CD4-positive, alpha-beta T cell treated with Interferon gamma for 1 hour (primary cell): Measurements from ENCODE around the gene FARS2.

Experiments used
- DNase-seq: peaks from one replicate; pipeline ENCODE4 v3.0.0-alpha.2; 2020

FARS2 gene

DNA sequence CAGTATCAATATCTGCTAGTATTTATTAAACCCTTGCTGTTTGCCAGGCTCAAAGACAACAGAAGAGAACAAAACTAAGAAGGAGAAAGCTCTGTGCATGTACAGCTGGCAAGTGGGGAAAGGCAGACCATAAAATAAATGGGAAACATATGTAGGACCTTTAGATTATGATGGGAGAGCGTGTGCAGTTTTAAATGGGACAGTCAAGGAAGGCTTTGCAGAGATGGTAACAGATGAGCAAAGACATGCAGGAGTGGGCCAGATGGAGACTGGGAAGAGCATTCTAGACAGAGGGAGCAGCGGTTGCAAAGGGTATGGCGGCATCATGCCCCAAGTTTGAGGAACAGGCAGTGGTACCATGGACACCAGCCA, 485.4 kb downstream of the FARS2 start:
- no peak for DNase-seq

DNA sequence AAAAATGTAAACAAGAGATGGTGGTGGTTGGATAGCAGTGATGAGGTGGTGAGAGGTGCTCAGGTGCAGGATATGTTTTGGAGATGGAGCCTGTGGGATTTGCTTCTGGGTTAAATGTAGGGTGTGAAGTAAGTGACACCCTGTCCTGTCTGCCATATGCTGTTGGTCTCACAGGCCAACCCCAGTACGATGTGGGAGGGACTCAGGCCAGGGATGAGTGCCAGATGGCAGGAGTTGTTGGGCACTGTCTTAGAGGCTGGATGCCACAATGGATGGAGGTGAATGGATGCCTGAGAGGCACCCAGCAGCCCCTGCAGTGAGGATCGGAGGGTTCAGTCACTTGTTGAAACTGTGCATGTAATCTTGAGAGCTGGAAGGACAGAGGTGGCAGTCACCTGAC, 486.1 kb downstream of the FARS2 start:
- no peak for DNase-seq

DNA sequence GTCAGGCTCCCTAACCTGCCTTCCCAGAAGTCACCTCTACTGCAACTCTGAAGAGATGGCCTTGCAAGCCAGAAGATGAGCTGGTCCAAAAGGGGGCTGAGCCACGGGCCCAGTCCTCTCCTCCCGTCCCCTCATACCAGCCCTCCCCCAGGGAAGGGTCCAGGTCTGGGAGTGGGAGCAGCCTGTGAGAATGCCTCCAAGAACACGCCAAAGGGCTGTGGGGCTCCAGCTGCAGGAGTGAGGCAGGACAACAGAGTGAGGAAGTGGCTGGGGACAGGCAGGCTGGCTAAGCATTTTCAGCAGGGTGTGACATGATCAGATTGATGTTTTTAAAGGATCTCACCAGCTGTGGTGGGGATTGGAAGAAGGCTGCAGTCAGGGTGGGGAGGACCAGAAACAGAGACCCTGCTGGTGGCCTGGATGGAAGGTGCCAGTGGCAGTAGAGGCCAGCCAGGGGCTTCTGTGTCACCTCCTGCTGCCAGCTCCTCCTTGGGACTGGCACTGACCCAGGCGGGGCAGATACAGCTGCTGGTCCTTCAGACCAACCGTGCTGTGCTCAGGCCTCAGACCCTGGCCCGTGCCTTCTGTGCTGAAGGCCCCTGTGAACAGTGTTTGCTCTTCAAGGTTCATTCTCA, 487.8 kb downstream of the FARS2 start:
- DNase-seq = no peak

DNA sequence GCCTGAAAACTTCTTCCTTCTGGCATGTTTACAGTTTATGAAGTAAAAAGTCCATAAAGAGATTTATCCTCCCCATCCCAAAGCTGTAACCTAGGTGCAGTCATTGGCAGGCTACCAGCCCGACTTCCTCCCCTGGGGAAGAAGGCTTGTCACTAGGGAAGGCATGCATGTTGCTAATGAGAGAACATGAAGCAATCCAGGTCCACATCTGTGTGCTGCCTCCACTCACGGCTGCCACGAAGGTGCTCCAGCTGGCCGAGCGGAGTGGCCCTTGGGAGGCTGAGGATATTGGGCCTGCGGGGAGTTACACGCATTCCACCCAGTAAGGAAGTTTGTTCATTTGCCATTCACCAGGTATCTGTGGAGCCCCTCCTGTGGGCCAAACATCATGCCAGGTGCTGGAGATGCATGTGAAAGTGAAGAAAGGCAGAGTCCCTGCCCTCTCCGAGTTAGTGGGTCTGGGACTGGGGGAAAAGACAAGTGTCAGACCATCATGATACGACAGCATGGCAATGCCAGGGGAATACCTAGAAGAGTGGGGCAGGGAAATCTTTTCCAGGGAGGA, 488.4 kb downstream of the FARS2 start:
- no peak for DNase-seq

DNA sequence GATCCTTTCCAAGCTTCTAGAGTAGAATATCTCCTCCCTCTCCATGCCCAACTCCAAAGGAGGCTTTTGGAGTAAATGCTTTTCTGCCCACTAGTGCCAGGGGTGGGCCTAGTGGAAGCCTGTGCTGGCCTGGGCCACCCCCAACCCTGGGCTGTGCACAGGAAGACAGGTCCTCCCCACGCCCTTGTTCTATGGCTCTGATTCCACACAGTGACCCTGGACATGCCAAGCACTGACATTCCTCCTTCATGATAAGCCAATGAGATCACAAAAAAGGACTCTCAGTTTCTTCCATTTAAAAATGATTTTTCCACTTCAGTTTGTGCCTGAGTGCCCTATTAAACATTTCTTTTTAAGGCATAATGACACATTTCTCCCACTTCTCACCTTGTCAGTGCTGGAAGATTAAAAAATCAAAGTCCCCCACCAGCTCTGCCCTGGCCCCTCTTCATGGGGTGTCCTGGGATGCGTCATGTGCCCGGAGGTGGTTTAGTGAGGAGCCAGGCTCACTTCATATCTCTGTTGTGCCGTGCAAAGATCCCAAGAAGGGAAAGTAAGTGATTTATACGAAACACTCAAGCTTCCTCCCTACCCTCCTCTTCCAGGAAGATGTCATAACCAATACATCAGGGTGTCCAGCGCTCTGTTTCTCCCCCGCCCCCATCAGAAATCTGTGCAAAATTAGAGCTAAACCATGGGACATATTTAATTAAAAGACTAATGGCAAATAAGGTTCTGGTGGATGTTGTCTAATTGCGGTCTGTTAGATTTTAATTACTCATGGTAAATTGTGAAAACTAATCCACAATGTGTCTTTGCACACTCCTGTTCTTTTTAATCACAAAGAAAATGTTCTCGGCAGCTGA, 490.4 kb downstream of the FARS2 start:
- no peak for DNase-seq

DNA sequence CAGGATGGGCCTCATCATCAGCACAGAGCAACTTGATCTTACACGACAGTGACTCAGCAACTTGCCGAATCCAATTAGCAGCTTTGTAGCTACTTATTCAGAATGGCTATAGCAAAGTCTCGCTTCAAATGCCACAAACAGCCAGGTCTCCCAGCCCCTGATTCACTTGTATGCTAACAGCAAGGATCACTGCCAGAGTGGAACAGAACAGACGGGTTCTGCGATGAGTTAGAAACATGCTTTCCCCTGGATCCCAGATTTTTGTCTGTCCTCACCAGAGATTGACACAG, 491.0 kb downstream of the FARS2 start:
- DNase-seq = no peak

DNA sequence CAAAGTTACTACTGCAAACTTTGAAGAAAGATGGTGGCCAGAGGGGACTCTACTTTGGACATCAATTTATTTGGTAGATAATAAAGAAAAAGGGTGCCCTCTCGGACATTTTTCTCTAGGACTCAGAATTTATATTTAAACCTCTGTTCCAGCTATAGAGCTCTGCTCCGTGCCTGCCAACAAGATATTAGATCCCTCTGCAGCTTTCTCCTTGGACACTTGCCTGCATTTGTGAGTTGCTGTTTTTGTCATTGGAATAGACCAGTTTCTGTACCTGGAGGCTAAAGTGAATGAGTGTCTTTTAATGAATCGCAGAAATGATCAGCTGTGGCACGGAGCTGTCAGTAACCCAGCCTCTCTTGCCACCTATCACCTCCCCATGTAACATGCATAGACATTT, 491.9 kb downstream of the FARS2 start:
- DNase-seq = no peak

DNA sequence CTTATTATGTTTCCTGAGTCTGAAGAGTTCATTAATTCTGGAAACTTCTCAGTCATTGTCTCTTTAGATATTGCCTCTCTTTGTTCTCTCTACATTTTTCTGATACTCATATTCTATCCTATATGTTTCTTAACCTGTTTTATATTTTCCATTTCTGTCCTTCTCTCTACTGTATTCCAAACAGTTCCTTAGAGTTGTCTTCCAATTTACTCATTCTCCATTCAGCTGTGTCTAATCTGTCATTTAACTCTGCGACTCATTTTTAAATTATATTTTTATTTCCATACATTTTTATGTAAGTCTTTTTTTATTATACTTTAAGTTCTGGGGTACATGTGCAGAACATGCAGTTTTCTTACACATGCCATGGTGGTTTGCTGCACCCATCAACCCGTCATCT, 493.6 kb downstream of the FARS2 start:
- DNase-seq = no peak

DNA sequence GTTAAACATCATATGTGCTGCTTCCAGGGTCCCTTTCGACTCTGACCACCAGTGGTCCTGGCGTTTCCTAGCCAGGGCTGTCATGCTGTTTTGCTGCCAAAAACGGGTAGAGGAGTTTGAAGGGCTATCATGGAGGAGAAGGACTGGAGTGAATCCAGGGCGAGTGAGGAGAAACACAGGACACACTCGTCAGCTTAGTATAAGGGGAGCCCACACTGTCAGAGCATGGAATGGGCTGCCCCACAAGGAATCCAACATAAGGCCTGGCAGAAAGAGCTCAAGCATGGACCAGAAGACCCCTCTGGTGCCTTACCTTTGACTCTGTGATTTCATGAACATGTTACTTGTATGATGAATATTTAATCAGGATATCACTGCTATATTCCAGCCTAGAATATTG, 498.3 kb downstream of the FARS2 start:
- no peak for DNase-seq

DNA sequence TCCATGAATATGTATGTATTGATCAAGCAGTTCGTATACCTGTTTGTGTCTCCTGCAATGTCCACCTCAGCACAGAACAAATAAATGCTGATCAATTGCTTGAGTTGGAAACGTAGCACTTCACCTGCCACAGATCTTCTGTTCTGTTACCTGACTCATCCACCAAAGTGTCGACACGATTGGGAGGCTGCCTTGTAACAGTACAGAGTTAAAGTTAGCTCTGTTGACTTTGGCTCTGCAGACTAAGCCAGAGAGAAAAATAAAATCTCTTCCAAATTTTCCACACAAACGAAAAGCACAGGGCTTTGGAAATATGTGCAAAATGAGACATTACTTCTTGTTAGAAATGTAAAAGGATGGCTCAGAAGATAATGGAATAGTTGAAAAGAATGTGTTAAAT, 500.1 kb downstream of the FARS2 start:
- DNase-seq = no peak

DNA sequence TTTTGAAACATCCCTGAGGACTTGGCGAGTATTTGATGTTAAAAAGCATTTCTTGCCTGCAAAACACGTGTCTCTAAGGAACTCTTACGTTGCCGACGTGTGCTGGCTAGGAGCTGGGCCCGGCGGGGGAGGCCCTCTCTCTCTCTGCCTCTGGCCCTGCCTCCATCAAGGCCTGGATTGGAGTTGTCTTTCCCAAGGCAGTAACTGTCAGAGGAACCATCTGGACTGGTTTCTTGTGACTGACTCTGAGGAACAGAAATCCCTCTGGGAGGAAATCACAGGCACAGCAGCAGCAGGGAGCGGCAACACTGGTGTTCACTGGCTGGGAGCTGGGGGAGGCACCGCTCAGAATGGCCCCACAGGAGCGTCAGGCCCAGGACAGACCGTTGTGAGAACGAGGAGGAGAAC, 501.3 kb downstream of the FARS2 start:
- no peak for DNase-seq

DNA sequence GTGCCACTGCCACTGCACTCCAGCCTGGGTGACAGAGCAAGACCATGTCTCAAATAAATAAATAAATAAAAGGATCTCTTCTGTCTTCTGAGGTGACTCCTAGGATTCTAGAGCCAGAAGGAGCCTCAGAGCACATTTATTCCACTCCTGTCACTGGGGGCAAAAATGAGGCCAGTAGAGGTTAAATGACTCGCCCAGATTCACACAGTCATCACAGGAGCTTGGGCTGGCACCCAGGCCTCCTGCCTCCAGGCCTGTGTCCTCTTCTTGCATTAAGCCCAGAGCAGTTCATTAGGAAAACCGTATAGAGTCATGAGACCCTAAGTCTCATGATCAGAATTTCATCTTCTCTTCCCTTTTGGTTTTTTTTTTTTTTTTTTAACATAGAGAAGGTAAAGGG, 502.1 kb downstream of the FARS2 start:
- no peak for DNase-seq

DNA sequence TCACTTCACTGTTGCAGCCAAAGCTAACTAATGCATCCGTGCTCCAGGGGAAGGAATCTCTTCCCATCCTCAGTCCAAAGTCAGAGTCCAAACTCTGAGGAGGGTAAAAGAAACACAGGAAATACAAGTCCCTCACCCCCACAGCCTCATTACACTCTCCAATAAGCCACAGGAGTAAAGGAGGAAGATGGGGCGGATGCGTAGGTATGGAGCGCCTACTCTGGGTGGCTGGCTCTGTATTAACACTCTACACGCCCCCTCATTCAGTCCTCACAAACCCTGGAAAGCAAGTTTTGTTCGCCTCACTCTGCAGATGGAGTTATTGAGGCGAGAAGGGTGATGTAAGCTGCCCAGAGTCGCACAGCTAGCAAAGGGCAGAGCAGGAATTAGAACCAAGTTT, 502.6 kb downstream of the FARS2 start:
- no peak for DNase-seq

DNA sequence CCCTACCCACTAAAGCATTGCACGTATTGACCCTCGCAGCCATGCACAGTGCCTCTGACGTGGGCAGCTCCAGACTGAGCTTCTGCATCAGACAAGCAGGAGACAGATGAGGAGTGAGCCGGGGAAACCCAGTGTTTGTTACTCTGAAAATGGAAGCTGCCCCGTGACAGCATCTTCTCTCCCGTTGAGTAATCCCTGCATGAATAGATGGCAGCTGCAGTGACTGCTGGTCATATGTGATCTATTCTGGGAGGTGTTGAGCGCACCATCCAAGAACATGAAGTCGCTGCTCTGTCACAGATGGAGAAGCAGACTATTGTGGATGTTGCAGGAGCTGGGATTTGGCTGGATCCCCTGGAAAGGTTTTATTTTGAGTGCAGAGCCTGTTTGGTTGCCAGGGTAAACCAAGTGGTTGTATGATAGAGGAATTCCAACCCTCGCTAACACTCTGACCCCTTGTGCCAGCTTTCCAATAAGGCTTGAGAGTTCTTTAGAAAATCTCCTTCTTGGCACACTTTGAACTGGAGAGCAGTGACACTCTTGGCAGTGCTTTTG, 503.2 kb downstream of the FARS2 start:
- DNase-seq = no peak

DNA sequence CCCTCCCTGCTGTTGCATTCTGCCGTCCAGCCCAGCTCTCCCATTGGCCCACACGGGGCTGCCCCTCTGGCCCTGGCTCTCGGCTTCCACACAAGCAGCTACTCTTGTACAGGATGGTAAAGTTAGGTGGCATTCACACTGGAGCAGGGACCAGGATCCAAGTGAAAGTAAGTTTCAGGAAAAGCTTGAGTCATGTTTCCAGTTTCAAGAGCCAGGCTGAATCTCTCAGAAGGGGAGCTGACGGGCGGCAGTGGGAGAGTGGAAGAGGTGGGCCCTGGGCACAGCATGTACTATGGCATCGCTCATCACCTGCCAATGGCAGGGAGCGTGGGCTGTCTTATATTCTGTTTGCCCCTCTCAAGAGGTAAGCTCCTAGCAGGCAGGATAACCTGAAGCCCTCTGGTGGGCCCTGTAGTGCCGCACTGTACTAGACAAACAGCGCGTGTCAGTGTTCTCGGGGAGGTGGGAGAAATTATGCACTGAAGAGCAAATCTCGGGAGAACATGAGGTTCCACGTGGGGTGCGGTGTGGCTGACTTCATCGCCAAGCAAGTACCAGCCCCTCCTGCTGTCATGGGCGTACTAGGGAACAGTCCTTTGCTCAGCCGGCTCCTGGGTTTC, 503.9 kb downstream of the FARS2 start:
- no peak for DNase-seq

DNA sequence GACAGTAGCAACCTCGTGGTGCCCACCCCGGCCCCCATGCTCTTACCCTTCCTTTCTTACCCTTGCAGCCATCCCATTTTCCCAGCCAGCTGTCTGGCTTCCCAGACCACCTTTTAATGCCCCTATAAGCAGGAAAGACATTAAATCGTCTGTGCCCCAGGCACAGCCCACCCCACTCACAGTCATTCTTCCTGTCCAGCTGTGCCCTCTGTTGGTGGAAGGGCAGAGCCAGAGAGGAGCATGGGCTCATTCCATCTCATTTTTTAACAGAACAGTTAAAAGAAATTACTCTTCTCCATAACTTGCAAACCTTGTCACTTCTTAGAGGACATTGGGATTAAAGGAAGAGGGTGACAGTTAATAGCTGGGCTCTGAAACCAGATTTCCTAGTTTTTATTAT, 504.9 kb downstream of the FARS2 start:
- no peak for DNase-seq

DNA sequence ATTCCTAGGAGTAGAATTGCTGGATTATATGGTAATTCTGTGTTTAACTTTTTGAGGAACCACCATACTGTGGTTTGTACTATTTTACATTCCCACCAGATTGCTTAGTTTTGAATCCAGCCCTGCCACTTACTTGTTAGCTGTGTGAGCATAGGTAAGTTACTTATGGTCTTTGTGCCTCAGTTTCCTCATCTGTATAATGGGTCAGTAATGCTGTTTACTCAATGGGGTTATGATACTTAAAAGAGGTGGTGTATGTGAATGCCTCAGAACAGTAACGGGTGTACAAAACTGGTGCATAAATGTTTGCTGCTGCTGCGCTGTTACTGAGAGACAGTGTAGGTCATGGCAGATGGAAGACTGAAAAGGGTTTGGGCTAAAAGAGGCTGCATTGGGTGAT, 506.2 kb downstream of the FARS2 start:
- DNase-seq = no peak

DNA sequence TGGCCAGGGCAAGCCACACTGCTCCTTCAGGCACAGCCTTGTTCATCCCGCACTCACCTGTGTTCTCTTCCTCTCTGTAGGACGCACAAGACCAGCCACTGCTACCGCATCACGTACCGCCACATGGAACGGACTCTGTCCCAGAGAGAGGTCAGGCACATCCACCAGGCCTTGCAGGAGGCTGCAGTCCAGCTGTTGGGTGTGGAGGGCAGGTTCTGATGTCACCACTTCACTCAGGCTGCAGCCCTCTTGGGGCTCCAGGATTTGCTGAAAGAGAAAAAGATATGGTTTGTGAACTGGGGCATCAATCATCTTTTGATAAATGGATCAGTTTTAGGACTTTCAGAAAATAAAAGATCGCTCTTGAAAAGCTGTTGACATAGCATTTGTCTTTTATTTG, 509.9 kb downstream of the FARS2 start:
- no peak for DNase-seq

DNA sequence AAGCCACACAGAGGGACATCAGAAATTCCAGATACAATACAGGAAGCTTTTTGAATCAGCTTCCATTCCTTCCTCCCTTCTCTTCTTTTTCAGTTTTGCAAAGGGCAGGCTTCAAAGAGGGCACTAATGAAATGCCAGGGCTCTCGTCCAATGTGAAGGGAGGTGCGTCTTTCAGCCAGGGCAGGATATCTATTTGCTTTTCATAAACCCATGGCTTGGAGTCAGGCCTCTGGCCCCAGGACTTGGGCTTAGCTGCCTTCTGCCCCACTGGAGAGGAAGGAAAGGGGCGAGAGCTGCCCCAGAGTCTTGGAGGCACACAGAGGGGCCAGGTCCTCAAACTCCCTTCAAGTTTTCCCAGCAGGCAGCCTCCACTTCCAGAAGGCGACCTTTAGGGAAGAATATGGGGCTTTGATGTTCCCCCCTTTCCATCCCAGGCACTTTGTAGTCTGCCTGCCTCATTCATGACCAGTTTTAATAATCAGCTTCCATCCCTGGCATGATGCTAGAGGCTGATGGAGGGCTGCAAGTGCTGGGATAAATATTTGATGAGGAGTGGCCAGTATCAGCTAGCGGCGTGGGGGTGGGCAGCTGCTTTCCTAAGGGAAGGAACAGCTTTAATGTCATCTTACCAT, 510.6 kb downstream of the FARS2 start:
- DNase-seq = no peak

DNA sequence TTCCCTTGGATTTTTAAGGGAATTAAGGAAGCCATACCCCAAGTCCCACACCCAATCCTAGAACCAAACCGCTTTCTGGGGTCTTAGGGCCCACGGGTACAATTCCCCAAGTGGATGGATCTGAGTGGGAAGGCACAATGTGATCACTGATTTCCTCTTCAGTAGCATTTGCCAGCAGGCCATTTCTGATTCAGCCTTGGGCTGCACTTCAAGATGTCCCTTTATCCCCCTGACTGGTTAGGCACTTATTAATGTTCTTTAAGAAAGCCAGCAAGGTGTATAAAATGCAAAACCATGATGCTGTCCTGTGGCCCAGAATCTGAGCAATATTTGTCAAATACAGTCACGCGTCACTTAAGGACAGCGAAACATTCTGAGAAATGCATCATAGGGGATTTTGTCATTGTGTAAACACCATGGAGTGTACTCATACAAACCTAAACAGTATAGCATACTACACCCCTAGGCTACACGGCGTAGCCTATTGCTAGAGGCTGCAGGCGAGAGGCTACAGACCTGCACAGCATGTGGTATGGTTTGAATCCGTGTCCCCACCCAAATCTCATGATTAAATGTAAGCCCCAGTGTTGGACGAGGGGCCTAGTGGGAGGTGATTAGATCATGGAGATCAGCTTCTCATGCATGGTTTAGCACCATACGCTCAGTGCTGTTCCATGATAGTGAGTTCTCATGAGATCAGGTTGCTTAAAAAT, 511.3 kb downstream of the FARS2 start:
- no peak for DNase-seq

DNA sequence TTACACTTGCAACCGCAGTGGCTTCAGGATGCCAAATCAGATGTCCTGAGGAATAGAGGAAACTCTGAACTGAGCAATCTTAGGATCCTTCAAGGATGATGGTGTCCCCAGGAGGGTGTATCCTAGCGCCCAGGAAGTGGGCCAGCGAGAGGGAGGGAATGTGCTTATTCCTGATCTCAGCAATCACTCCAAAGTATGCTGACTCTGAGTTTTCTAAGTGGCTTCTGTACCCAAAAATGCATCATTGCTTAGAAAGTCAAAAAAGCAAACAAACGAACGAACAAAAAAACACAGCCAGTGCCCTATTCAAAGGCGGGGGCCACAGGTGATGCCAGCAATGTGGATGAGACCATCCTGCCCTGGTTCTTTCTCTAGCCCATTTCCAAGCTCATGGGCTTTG, 514.8 kb downstream of the FARS2 start:
- no peak for DNase-seq

DNA sequence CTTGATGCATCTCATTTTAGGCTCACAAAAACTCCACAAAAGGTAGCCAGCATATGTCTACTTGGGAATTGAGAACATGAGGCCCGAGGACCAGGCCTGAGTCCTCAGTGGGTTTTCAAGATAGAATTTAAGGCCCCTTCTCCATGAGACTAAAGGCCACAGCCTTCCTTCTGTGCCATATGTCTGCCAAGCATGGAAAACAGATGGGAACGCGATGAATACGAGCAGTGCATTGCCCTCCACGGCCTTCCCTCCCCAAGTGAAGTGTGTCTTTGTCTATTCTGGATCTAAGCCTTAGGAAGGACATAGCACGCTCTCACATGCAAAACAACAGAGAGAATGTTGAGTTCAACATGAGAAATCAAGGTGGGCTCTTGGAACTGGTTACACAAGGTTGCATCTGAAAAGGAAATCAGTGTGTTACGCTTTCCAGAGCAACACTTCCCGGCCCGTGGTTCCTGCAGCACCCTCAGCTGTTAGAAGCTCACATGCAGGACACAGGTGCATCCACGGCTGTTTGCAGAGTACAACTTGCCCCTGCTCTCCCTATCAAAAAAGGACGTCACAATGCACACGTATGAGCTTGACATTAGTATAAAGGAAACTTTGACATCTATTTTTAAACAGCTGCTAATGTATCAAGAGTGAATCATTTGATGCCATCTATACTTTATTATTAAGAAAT, 515.5 kb downstream of the FARS2 start:
- no peak for DNase-seq
